WTC11 (cell line): ENCODE results near the gene FRS3.

ENCODE experiments used
- CBFB ChIP-seq: sonication (generic); formaldehyde crosslinking; IDR thresholded peaks from 2 replicates; pipeline ENCODE4 v1.8.1; 2022; ENCODE audit warnings: mild to moderate bottlenecking, low read depth, missing genetic modification reagents
- GABPB1 ChIP-seq: sonication (generic); formaldehyde crosslinking; IDR thresholded peaks from 2 replicates; pipeline ENCODE4 v1.8.1; 2023; ENCODE audit warnings: mild to moderate bottlenecking, missing genetic modification reagents
- GRHL2 ChIP-seq: fragments of 250-450 bp; sonication (Bioruptor Pico); IDR thresholded peaks from 2 replicates; pipeline ENCODE4 v1.8.0; 2022; ENCODE audit warnings: mild to moderate bottlenecking, moderate library complexity; ENCODE audit not compliant: insufficient replicate concordance, severe bottlenecking
- NR2C2 ChIP-seq: sonication (generic); formaldehyde crosslinking; IDR thresholded peaks from 2 replicates; pipeline ENCODE4 v1.8.0; 2022; ENCODE audit warnings: mild to moderate bottlenecking, missing genetic modification reagents
- NR3C1 ChIP-seq: sonication (generic); formaldehyde crosslinking; conservative IDR thresholded peaks from 2 replicates; pipeline ENCODE4 v1.8.1; 2023; ENCODE audit warnings: low read depth, mild to moderate bottlenecking, missing genetic modification reagents
- ZNF138 ChIP-seq: sonication (generic); formaldehyde crosslinking; conservative IDR thresholded peaks from 2 replicates; pipeline ENCODE4 v1.8.1; 2022; ENCODE audit warnings: mild to moderate bottlenecking, moderate library complexity, missing genetic modification reagents
- ZNF232 ChIP-seq: sonication (generic); formaldehyde crosslinking; IDR thresholded peaks from 2 replicates; pipeline ENCODE4 v1.8.0; 2022; ENCODE audit warnings: mild to moderate bottlenecking, missing genetic modification reagents
- TF ChIP-seq, protein P1 (sequence below): fragments of 200-600 bp; IDR thresholded peaks from 2 replicates; pipeline ENCODE4 v1.8.0; 2022; ENCODE audit warnings: antibody characterized with exemption
- TF ChIP-seq, protein P2 (sequence below): sonication (generic); formaldehyde crosslinking; IDR thresholded peaks from 2 replicates; pipeline ENCODE4 v1.8.0; 2022; ENCODE audit warnings: mild to moderate bottlenecking, missing genetic modification reagents
- TF ChIP-seq, protein P3 (sequence below): sonication (generic); formaldehyde crosslinking; IDR thresholded peaks from 2 replicates; pipeline ENCODE4 v1.8.1; 2023; ENCODE audit warnings: mild to moderate bottlenecking, missing genetic modification reagents
- TF ChIP-seq, protein P4 (sequence below): sonication (generic); formaldehyde crosslinking; IDR thresholded peaks from 2 replicates; pipeline ENCODE4 v1.8.0; 2022; ENCODE audit warnings: missing genetic modification reagents

DNA sequence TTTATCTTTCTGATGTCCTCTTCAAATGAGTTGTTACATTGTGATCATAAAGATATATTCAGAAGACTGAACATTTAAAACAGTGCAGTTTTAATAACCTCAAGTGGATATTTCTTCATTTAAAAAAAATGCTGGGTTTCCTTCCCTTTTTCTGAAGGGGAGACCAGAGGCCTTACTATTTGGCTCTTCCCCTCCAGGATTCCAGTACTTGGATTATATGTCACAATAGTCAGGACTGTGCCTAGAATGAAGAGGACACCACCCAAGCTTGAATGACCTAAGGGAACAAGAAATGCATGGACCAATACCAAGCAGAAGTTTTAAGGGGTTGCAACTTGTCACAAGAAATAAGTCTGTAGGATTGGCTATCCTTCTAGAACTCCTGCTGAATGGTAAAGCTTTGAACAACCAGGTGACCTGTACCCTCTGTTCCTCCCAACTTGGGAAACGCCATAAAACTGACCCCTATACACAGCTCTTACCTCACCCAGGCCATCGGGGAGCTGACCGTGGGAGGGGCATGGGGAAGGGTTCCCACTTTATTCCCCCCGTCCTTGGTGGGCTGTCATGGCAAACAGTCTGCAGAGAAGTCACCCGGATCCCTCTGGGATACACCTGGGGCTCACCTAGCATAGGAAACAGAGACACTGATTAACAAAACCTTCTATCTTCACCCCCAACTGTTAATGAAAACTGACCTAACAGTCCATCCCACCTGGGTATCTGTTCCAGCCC is 2.0 kb downstream of the FRS3 start:
- TF ChIP-seq, protein P1, sequence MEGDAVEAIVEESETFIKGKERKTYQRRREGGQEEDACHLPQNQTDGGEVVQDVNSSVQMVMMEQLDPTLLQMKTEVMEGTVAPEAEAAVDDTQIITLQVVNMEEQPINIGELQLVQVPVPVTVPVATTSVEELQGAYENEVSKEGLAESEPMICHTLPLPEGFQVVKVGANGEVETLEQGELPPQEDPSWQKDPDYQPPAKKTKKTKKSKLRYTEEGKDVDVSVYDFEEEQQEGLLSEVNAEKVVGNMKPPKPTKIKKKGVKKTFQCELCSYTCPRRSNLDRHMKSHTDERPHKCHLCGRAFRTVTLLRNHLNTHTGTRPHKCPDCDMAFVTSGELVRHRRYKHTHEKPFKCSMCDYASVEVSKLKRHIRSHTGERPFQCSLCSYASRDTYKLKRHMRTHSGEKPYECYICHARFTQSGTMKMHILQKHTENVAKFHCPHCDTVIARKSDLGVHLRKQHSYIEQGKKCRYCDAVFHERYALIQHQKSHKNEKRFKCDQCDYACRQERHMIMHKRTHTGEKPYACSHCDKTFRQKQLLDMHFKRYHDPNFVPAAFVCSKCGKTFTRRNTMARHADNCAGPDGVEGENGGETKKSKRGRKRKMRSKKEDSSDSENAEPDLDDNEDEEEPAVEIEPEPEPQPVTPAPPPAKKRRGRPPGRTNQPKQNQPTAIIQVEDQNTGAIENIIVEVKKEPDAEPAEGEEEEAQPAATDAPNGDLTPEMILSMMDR: no peak
- TF ChIP-seq, protein P2, sequence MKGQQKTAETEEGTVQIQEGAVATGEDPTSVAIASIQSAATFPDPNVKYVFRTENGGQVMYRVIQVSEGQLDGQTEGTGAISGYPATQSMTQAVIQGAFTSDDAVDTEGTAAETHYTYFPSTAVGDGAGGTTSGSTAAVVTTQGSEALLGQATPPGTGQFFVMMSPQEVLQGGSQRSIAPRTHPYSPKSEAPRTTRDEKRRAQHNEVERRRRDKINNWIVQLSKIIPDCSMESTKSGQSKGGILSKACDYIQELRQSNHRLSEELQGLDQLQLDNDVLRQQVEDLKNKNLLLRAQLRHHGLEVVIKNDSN: no peak
- no peak for TF ChIP-seq GABPB1 (CRISPR knock-in tag)
- no peak for TF ChIP-seq NR2C2
- TF ChIP-seq NR3C1 (CRISPR knock-in tag): no peak
- TF ChIP-seq, protein P3, sequence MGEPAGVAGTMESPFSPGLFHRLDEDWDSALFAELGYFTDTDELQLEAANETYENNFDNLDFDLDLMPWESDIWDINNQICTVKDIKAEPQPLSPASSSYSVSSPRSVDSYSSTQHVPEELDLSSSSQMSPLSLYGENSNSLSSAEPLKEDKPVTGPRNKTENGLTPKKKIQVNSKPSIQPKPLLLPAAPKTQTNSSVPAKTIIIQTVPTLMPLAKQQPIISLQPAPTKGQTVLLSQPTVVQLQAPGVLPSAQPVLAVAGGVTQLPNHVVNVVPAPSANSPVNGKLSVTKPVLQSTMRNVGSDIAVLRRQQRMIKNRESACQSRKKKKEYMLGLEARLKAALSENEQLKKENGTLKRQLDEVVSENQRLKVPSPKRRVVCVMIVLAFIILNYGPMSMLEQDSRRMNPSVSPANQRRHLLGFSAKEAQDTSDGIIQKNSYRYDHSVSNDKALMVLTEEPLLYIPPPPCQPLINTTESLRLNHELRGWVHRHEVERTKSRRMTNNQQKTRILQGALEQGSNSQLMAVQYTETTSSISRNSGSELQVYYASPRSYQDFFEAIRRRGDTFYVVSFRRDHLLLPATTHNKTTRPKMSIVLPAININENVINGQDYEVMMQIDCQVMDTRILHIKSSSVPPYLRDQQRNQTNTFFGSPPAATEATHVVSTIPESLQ (CRISPR knock-in tag): no peak
- TF ChIP-seq CBFB: no peak
- TF ChIP-seq ZNF138 (CRISPR knock-in tag): no peak
- TF ChIP-seq ZNF232 (CRISPR knock-in tag): no peak
- no peak for TF ChIP-seq GRHL2 (CRISPR knock-in tag)
- TF ChIP-seq, protein P4, sequence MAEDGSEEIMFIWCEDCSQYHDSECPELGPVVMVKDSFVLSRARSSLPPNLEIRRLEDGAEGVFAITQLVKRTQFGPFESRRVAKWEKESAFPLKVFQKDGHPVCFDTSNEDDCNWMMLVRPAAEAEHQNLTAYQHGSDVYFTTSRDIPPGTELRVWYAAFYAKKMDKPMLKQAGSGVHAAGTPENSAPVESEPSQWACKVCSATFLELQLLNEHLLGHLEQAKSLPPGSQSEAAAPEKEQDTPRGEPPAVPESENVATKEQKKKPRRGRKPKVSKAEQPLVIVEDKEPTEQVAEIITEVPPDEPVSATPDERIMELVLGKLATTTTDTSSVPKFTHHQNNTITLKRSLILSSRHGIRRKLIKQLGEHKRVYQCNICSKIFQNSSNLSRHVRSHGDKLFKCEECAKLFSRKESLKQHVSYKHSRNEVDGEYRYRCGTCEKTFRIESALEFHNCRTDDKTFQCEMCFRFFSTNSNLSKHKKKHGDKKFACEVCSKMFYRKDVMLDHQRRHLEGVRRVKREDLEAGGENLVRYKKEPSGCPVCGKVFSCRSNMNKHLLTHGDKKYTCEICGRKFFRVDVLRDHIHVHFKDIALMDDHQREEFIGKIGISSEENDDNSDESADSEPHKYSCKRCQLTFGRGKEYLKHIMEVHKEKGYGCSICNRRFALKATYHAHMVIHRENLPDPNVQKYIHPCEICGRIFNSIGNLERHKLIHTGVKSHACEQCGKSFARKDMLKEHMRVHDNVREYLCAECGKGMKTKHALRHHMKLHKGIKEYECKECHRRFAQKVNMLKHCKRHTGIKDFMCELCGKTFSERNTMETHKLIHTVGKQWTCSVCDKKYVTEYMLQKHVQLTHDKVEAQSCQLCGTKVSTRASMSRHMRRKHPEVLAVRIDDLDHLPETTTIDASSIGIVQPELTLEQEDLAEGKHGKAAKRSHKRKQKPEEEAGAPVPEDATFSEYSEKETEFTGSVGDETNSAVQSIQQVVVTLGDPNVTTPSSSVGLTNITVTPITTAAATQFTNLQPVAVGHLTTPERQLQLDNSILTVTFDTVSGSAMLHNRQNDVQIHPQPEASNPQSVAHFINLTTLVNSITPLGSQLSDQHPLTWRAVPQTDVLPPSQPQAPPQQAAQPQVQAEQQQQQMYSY (CRISPR knock-in tag): no peak
